Measurements from ENCODE around the gene NKAIN1.

DNA sequence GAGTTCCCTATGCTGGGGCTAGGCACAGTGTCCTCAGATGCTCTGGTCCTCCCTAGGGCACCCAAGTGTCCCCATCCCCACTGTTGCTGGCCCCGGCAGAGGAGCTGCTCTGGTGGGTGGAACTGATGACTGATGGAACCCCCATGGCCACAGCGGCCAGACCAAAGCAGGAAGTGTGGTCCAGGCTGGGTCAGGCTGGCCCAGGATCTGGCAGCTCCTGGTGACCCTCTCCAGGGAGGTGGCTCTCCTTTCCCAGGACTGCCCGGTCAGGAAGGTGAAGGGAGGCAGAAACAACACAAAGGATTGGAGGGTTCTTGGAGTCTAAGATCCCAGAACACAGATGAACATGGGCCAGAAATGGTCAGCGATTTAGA, 1.1 kb downstream of the NKAIN1 start:
- TF ChIP-seq POLR2AphosphoS5 (IDR thresholded peaks at IDR 0.05; ENCODE audit: borderline replicate concordance, low read depth, low read length) (no peak), EZH2 (IDR thresholded peaks at IDR 0.05) (no peak), FOXP2 (optimal IDR thresholded peaks at IDR 0.05; ENCODE audit: control extremely low read depth, extremely low read length, insufficient read depth) (no peak)

All from SK-N-MC (cell line).